SH-SY5Y (cell line): ENCODE data around the gene DNAJB12.

ENCODE experiments used
- GATA2 ChIP-seq: IDR thresholded peaks from 2 replicates; pipeline ENCODE4 v1.6.1; 2011; ENCODE audit warnings: mild to moderate bottlenecking, low read depth, low read length
- GATA3 ChIP-seq: IDR thresholded peaks from 2 replicates; pipeline ENCODE4 v1.6.1; 2011; ENCODE audit warnings: low read depth, mild to moderate bottlenecking, low read length, moderate library complexity

Gene DNAJB12

GRCh38 chr10:72365106-72365895 lies 10.6 kb upstream of the DNAJB12 start:
- TF ChIP-seq GATA3 (no peak), GATA2 (no peak)

GRCh38 chr10:72364239-72364777 lies 9.6 kb upstream of the DNAJB12 start:
- TF ChIP-seq GATA3 (no peak), GATA2 (no peak)

GRCh38 chr10:72356987-72357386 lies 2.3 kb upstream of the DNAJB12 start:
- no peak for TF ChIP-seq GATA3
- no peak for TF ChIP-seq GATA2

- TF ChIP-seq GATA3 (no peak), GATA2 (no peak)
Observed at GRCh38 chr10:72356115-72356514, 1.4 kb upstream of the DNAJB12 start.

- TF ChIP-seq GATA3 (no peak), GATA2 (peak; percentile 36)
Observed at GRCh38 chr10:72355214-72355555, 466 bp upstream of the DNAJB12 start.

- TF ChIP-seq GATA2 (no peak), GATA3 (no peak)
Observed at GRCh38 chr10:72353965-72354355, 759 bp downstream of the DNAJB12 start.

- TF ChIP-seq GATA2 (peak; percentile 55), GATA3 (no peak)
Observed at GRCh38 chr10:72353028-72353964, 1.4 kb downstream of the DNAJB12 start.

- TF ChIP-seq GATA3 (no peak), GATA2 (no peak)
Observed at GRCh38 chr10:72351479-72351878, 3.2 kb downstream of the DNAJB12 start.

GRCh38 chr10:72349438-72349837 lies 5.3 kb downstream of the DNAJB12 start:
- no peak for TF ChIP-seq GATA3
- TF ChIP-seq GATA2, result no peak

GRCh38 chr10:72348282-72348681 lies 6.4 kb downstream of the DNAJB12 start:
- TF ChIP-seq GATA2, result no peak
- TF ChIP-seq GATA3, result no peak

- no peak for TF ChIP-seq GATA3
- no peak for TF ChIP-seq GATA2
Observed at GRCh38 chr10:72344932-72345331, 9.8 kb downstream of the DNAJB12 start.

GRCh38 chr10:72342911-72343310 lies 11.8 kb downstream of the DNAJB12 start:
- TF ChIP-seq GATA2 (no peak), GATA3 (no peak)

GRCh38 chr10:72340510-72341261 lies 14.0 kb downstream of the DNAJB12 start:
- TF ChIP-seq GATA2 (no peak), GATA3 (no peak)

- no peak for TF ChIP-seq GATA3
- TF ChIP-seq GATA2, result no peak
Observed at GRCh38 chr10:72338180-72338579, 16.5 kb downstream of the DNAJB12 start.

- TF ChIP-seq GATA3 (no peak), GATA2 (no peak)
Observed at GRCh38 chr10:72337722-72338121, 17.0 kb downstream of the DNAJB12 start.
